A673 (cell line): ENCODE data around the gene THADA.

Source experiments
- EZH2 ChIP-seq: fragments of 200-600 bp; sonication (generic); IDR thresholded peaks from 2 replicates; pipeline ENCODE4 v1.6.1; 2017; ENCODE audit warnings: borderline replicate concordance, low read depth, mild to moderate bottlenecking, mixed read lengths, antibody characterized with exemption, low read length; ENCODE audit not compliant: poor library complexity, severe bottlenecking
- TF ChIP-seq, protein P1 (sequence below): fragments of 300-800, 200-600 bp; sonication (generic); conservative IDR thresholded peaks from 2 replicates; pipeline ENCODE4 v1.5.1; 2017; ENCODE audit warnings: low read depth, mild to moderate bottlenecking, antibody characterized with exemption, low read length, moderate library complexity, mixed read lengths

DNA sequence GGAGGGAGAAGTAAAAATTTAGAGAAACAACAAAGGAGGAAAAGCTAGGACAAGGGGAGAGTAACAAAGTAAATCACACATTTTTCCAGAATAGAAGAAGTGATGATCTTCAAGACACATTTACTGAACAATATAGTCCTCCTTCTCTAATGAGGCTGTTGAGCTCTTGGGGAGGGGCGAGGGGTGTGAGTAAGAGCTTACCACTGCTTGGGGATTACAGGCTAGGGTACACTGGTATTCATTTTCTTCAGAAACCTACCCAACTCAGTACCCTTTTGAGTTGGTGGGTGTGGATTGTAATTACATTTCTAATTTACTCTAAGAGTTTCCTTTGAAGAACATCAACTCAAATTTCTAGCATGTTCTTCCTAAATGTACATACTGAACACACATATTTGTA is 211.7 kb downstream of the THADA start:
- TF ChIP-seq, protein P1, sequence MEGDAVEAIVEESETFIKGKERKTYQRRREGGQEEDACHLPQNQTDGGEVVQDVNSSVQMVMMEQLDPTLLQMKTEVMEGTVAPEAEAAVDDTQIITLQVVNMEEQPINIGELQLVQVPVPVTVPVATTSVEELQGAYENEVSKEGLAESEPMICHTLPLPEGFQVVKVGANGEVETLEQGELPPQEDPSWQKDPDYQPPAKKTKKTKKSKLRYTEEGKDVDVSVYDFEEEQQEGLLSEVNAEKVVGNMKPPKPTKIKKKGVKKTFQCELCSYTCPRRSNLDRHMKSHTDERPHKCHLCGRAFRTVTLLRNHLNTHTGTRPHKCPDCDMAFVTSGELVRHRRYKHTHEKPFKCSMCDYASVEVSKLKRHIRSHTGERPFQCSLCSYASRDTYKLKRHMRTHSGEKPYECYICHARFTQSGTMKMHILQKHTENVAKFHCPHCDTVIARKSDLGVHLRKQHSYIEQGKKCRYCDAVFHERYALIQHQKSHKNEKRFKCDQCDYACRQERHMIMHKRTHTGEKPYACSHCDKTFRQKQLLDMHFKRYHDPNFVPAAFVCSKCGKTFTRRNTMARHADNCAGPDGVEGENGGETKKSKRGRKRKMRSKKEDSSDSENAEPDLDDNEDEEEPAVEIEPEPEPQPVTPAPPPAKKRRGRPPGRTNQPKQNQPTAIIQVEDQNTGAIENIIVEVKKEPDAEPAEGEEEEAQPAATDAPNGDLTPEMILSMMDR = no peak
- no peak for TF ChIP-seq EZH2
